Neural cell (in vitro differentiated cells): ENCODE results near the gene OR52K1. TPM values are rescaled to one million over a fixed set of nuclear protein-coding genes. Genes with fewer than 3 reads are reported as not detected.

ENCODE experiments used
- H2AFZ ChIP-seq: fragments of 200-600, 300-800 bp; sonication (generic), shearing (Covaris generic); 2 replicates; pipeline ENCODE4 v1.6.0; 2014; ENCODE audit warnings: low read depth, mild to moderate bottlenecking, antibody characterized with exemption, low read length, moderate library complexity
- H3F3A ChIP-seq: fragments of 200-600 bp; shearing (Covaris generic); 2 replicates; pipeline ENCODE4 v1.6.1; 2016; ENCODE audit warnings: mild to moderate bottlenecking, moderate library complexity, mixed read lengths, antibody characterized with exemption, low read length; ENCODE audit not compliant: insufficient read depth, poor library complexity, severe bottlenecking
- H3K27ac ChIP-seq: fragments of 200-600, 300-800 bp; sonication (generic), shearing (Covaris generic); 2 replicates; pipeline ENCODE4 v1.5.1; 2014; ENCODE audit warnings: mild to moderate bottlenecking, low read length, moderate library complexity
- H3K27me3 ChIP-seq: fragments of 300-800, 200-600 bp; sonication (generic), shearing (Covaris generic); 2 replicates; pipeline ENCODE4 v1.6.0; 2014; ENCODE audit warnings: mild to moderate bottlenecking, low read depth, low read length, moderate library complexity; ENCODE audit not compliant: insufficient read depth
- H3K36me3 ChIP-seq: fragments of 300-800, 200-600 bp; sonication (generic), shearing (Covaris generic); 2 replicates; pipeline ENCODE4 v1.5.1; 2014; ENCODE audit warnings: mild to moderate bottlenecking, antibody characterized with exemption, low read length, moderate library complexity; ENCODE audit not compliant: insufficient read depth
- H3K4me2 ChIP-seq: fragments of 300-800, 200-600 bp; sonication (generic), shearing (Covaris generic); 2 replicates; pipeline ENCODE4 v1.6.0; 2014; ENCODE audit warnings: mild to moderate bottlenecking, low read length
- H3K4me3 ChIP-seq: fragments of 300-800, 200-600 bp; sonication (generic), shearing (Covaris generic); 2 replicates; pipeline ENCODE4 v1.5.1; 2014; ENCODE audit warnings: mild to moderate bottlenecking, low read length, moderate library complexity
- H3K79me2 ChIP-seq: fragments of 200-600 bp; shearing (Covaris generic); replicated peaks from 2 replicates; pipeline ENCODE4 v1.6.0; 2014; ENCODE audit warnings: mild to moderate bottlenecking, low read length, moderate library complexity; ENCODE audit not compliant: insufficient read depth
- H3K9ac ChIP-seq: fragments of 300-800, 200-600 bp; sonication (generic), shearing (Covaris generic); 2 replicates; pipeline ENCODE4 v1.6.1; 2016; ENCODE audit warnings: mild to moderate bottlenecking, low read length, mixed read lengths
- H3K9me2 ChIP-seq: fragments of 200-600 bp; shearing (Covaris generic); 2 replicates; pipeline ENCODE4 v1.6.1; 2016; ENCODE audit warnings: mild to moderate bottlenecking, low read length, mixed read lengths; ENCODE audit not compliant: insufficient read depth
- H3K9me3 ChIP-seq: fragments of 200-600, 300-800 bp; sonication (generic), shearing (Covaris generic); 2 replicates; pipeline ENCODE4 v1.6.1; 2016; ENCODE audit warnings: mild to moderate bottlenecking, mixed run types, low read length, moderate library complexity, mixed read lengths
- H4K20me1 ChIP-seq: fragments of 200-600 bp; shearing (Covaris generic); 2 replicates; pipeline ENCODE4 v1.6.1; 2016; ENCODE audit warnings: mild to moderate bottlenecking, mixed run types; ENCODE audit not compliant: insufficient read depth
- EP300 ChIP-seq: fragments of 450-650 bp; conservative IDR thresholded peaks from 2 replicates; pipeline ENCODE4 v1.6.1; 2014; ENCODE audit warnings: antibody characterized with exemption, mild to moderate bottlenecking, moderate library complexity; ENCODE audit not compliant: poor library complexity, severe bottlenecking
- EZH2 ChIP-seq: fragments of 200-600, 300-800 bp; shearing (Covaris generic), sonication (generic); IDR thresholded peaks from 2 replicates; pipeline ENCODE4 v1.6.1; 2014; ENCODE audit warnings: antibody characterized with exemption, low read length, borderline replicate concordance, mild to moderate bottlenecking; ENCODE audit not compliant: insufficient read depth, poor library complexity, severe bottlenecking
- MXI1 ChIP-seq: fragments of 450-650 bp; conservative IDR thresholded peaks from 2 replicates; pipeline ENCODE4 v1.6.1; 2014; ENCODE audit warnings: antibody characterized with exemption, mild to moderate bottlenecking; ENCODE audit not compliant: poor library complexity, severe bottlenecking
- POLR2AphosphoS5 ChIP-seq: IDR thresholded peaks from 2 replicates; pipeline ENCODE4 v1.6.1; 2012
- RAD21 ChIP-seq: fragments of 450-650 bp; conservative IDR thresholded peaks from 2 replicates; pipeline ENCODE4 v1.6.1; 2014; ENCODE audit warnings: antibody characterized with exemption, mild to moderate bottlenecking, moderate library complexity
- REST ChIP-seq: IDR thresholded peaks from 2 replicates; pipeline ENCODE4 v1.6.1; 2012; ENCODE audit warnings: borderline replicate concordance
- SMC3 ChIP-seq: fragments of 450-650 bp; conservative IDR thresholded peaks from 2 replicates; pipeline ENCODE4 v1.6.1; 2014; ENCODE audit warnings: antibody characterized with exemption, mild to moderate bottlenecking, moderate library complexity; ENCODE audit not compliant: poor library complexity
- TAF1 ChIP-seq: IDR thresholded peaks from 2 replicates; pipeline ENCODE4 v1.6.1; 2012; ENCODE audit warnings: low read depth
- polyA plus RNA-seq: library from polyadenylated mRNA; depleted of rRNA; stranded (reverse); fragments of >200 nt; gene quantifications from 2 replicates; pipeline ENCODE4 v1.2.3, GENCODE V29; 2014
- TF ChIP-seq, protein P1 (sequence below): fragments of 450-650 bp; IDR thresholded peaks from 2 replicates; pipeline ENCODE4 v1.5.1; 2014; ENCODE audit warnings: antibody characterized with exemption, mild to moderate bottlenecking, moderate library complexity; ENCODE audit not compliant: poor library complexity, severe bottlenecking

OR52K1 gene
- polyA plus RNA-seq, 1 donor from 2014 or later: not detected

GRCh38 chr11:4541071-4541470 is 58.6 kb downstream of the OR52K1 start:
- H3K79me2 ChIP-seq: no peaks in the 10 kb centered on the region
- H3K9ac ChIP-seq: no peak overlapping the region
- no peak for TF ChIP-seq MXI1
- TF ChIP-seq REST: no peak
- TF ChIP-seq TAF1: no peak
- no peak for TF ChIP-seq EZH2
- no peak for TF ChIP-seq RAD21
- TF ChIP-seq, protein P1, sequence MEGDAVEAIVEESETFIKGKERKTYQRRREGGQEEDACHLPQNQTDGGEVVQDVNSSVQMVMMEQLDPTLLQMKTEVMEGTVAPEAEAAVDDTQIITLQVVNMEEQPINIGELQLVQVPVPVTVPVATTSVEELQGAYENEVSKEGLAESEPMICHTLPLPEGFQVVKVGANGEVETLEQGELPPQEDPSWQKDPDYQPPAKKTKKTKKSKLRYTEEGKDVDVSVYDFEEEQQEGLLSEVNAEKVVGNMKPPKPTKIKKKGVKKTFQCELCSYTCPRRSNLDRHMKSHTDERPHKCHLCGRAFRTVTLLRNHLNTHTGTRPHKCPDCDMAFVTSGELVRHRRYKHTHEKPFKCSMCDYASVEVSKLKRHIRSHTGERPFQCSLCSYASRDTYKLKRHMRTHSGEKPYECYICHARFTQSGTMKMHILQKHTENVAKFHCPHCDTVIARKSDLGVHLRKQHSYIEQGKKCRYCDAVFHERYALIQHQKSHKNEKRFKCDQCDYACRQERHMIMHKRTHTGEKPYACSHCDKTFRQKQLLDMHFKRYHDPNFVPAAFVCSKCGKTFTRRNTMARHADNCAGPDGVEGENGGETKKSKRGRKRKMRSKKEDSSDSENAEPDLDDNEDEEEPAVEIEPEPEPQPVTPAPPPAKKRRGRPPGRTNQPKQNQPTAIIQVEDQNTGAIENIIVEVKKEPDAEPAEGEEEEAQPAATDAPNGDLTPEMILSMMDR: no peak
- no peak for TF ChIP-seq EP300
- TF ChIP-seq POLR2AphosphoS5: no peak
- no peak for TF ChIP-seq SMC3
- H4K20me1 ChIP-seq: no peaks in the 10 kb centered on the region
- H3K36me3 ChIP-seq: no peaks in the 10 kb centered on the region
- H3K27ac ChIP-seq: no peak overlapping the region
- H3K27me3 ChIP-seq: no peaks in the 10 kb centered on the region
- no peaks in the 10 kb centered on the region for H3F3A ChIP-seq
- no peaks in the 10 kb centered on the region for H3K9me2 ChIP-seq
- H3K9me3 ChIP-seq: no peaks in the 10 kb centered on the region
- H3K4me3 ChIP-seq: no peak overlapping the region
- H3K4me2 ChIP-seq: no peak overlapping the region
- H2AFZ ChIP-seq: no peak overlapping the region

Other genes starting within 250 kb of the OR52K1 start
- gene OR52B4, start 114.3 kb upstream of the OR52K1 start, polyA plus RNA-seq: not detected in 2 replicates
- gene TRIM21, start 88.9 kb upstream of the OR52K1 start, polyA plus RNA-seq: 0.11 TPM in 1 of 2 replicates, not detected in the other
- gene OR52K2, start 33.4 kb upstream of the OR52K1 start, polyA plus RNA-seq: not detected in 2 replicates
- gene OR52M1, start 62.5 kb downstream of the OR52K1 start, polyA plus RNA-seq: not detected in 2 replicates
- gene OR52I2, start 99.1 kb downstream of the OR52K1 start, polyA plus RNA-seq: not detected in 2 replicates
- not detected in 2 replicates for gene OR52I1, start 111.4 kb downstream of the OR52K1 start, polyA plus RNA-seq
- gene TRIM68, start 125.6 kb downstream of the OR52K1 start, polyA plus RNA-seq: 14.7 and 15.3 TPM in 2 replicates
- not detected in 2 replicates for gene OR51D1, start 154.8 kb downstream of the OR52K1 start, polyA plus RNA-seq
- gene OR51E1, start 161.3 kb downstream of the OR52K1 start, polyA plus RNA-seq: not detected in 2 replicates
- gene OR51E2, start 215.2 kb downstream of the OR52K1 start, polyA plus RNA-seq: not detected in 2 replicates
- not detected in 2 replicates for gene MMP26, start 222.1 kb downstream of the OR52K1 start, polyA plus RNA-seq